IPS-18a (cell line): ENCODE measurements around the gene LGALS3BP.
"Not testable (repeated sequence)": the region's sequence is repeated elsewhere in the genome, so short reads cannot be mapped to it uniquely, and the experiment has no call there.

Source experiments
- H3K27ac ChIP-seq: one replicate; pipeline ENCODE4 v1.5.1; 2013; ENCODE audit warnings: low read length
- H3K27me3 ChIP-seq: one replicate; pipeline ENCODE4 v1.6.1; 2013; ENCODE audit warnings: mild to moderate bottlenecking, low read length; ENCODE audit not compliant: control insufficient read depth, insufficient read depth
- H3K36me3 ChIP-seq: one replicate; pipeline ENCODE4 v1.6.1; 2013; ENCODE audit warnings: low read depth, low read length; ENCODE audit not compliant: control insufficient read depth
- H3K4me1 ChIP-seq: one replicate; pipeline ENCODE4 v1.6.1; 2013; ENCODE audit warnings: low read depth, low read length; ENCODE audit not compliant: control insufficient read depth
- H3K4me3 ChIP-seq: one replicate; pipeline ENCODE4 v1.5.1; 2013; ENCODE audit warnings: low read length
- H3K9ac ChIP-seq: one replicate; pipeline ENCODE4 v1.6.1; 2013; ENCODE audit warnings: mild to moderate bottlenecking, low read length, moderate library complexity
- H3K9me3 ChIP-seq: one replicate; pipeline ENCODE4 v1.6.1; 2013; ENCODE audit warnings: low read depth, low read length; ENCODE audit not compliant: control insufficient read depth

LGALS3BP gene

DNA sequence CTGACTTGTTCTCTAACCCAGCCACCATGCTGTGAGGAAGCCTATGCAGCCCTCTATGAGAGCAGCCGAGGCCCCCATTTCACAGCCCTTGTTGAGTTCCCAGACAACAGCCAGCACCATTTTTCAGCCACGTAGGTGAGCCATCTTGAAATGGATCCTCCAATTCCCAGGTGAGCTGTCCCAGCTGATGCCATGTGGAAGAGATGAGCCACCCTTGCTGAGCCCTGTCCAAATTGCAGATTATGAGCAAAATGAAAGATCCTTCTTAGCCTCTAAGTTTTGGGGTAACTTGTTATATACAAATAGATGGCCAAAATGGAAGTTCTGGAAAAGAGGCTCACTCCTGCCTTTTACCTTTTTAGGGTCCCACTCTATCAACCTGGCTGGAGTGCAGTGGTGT, 28.9 kb downstream of the LGALS3BP start:
- Histone ChIP-seq H3K36me3 (no peaks in the 10 kb centered on the region), H3K4me1 (no peaks in the 10 kb centered on the region), H3K27ac (no peak overlapping the region), H3K27me3 (no peaks in the 10 kb centered on the region), H3K9me3 (no peaks in the 10 kb centered on the region), H3K9ac (no peak overlapping the region), H3K4me3 (no peak overlapping the region)

DNA sequence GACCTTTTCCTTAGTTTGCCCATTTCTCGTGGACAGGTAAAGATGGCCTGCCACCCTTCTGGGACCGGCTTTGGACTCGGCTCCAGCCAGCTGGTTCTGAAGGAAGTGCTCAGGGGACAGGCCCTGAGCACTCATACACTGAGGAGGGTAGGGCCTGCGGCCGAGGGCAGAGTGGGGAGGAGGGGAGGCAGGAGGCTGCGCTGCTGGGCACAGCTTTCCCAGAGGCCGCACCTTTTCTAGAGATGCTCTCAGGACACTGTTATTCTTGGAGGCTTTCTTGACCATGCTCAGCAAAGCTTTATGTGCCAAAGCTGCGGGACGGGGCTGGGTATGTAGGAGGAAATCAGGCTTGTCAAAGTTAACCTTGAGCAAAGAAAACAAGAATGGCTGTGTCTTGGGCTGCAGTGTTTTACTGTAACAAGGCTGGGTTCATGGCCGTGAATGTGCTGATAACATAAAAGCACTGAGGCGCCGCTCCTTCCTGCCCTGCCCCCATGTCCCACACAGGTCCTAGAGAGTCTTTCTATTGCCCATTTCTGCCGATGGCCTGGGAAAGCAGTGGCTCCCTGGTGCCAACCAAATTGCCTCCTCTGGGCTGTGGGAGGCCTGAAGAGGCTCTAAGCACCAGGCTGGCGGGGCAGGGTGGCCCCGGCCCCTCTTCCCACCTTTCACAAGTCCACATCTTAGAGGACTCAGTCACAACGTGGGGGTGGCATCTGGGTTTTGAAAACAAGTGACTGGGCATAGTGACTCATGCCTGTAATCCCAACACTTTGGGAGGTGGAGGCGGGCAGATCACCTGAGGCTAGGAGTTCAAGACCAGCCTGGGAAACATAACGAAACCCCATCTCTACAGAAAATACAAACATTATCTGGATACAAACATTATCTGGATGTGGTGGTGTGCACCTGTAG, 32.2 kb downstream of the LGALS3BP start:
- Histone ChIP-seq H3K4me1 (no peaks in the 10 kb centered on the region), H3K27ac (no peak overlapping the region), H3K9ac (no peak overlapping the region), H3K4me3 (no peak overlapping the region), H3K9me3 (no peaks in the 10 kb centered on the region), H3K27me3 (no peaks in the 10 kb centered on the region), H3K36me3 (no peaks in the 10 kb centered on the region)

DNA sequence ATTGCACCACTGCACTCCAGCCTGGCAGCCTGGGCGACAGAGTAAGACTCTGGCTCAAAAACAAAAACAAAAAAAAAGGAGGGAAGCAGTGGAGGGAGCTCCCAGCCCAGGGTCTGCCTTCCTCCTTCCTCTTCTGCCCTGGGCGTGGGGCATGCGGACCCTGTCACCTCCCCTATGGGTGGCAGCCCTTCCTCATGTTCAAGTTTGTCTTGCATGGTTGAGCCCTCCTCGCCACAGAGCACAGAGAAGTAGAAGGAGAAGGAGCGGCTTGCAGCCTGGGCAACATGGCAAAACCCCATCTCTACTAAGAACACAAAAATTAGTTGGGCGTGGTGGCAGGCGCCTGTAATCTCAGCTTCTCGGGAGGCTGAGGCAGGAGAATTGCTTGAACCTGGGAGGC, 33.1 kb downstream of the LGALS3BP start:
- no peak overlapping the region for H3K4me3 ChIP-seq
- no peak overlapping the region for H3K9ac ChIP-seq
- H3K9me3 ChIP-seq: no peaks in the 10 kb centered on the region
- H3K27ac ChIP-seq: no peak overlapping the region
- no peaks in the 10 kb centered on the region for H3K4me1 ChIP-seq
- no peaks in the 10 kb centered on the region for H3K27me3 ChIP-seq
- no peaks in the 10 kb centered on the region for H3K36me3 ChIP-seq

DNA sequence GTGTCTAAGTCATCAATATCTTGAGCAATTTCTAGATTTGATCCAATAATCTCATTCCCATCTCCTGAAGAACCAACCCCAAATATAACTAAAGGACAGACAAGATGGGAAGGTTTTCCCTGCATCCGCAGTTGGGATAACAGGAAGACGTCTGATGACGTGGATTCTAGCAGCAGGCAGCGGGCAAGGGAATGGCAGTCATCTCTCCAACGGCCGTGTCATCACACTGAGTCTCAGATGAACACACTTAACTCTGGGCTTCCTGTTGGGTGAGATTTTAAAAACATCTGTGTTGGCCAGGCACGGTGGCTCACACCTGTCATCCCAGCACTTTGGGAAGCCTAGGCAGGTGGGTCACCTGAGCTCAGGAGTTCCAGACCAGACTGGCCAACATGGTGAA, 33.6 kb downstream of the LGALS3BP start:
- Histone ChIP-seq H3K9ac (no peak overlapping the region), H3K27ac (no peak overlapping the region), H3K4me1 (no peaks in the 10 kb centered on the region)

DNA sequence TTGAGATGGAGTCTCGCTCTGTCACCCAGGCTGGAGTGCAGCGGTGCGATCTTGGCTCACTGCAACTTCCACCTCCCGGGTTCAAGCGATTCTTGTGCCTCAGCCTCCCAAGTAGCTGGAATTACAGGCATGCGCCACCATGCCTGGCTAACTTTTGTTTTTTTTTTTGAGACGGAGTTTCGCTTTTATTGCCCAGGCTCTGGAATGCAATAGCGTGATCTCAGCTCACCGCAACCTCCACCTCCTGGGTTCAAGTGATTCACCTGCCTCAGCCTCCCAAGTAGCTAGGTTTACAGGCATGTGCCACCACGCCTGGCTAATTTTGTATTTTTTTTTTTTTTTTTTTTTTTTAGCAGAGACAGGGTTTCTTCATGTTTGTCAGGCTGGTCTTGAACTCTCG, 34.3 kb downstream of the LGALS3BP start:
- not testable (repeated sequence) for H3K4me1 ChIP-seq, H3K4me3 ChIP-seq, H3K9me3 ChIP-seq, H3K9ac ChIP-seq, H3K27ac ChIP-seq, H3K27me3 ChIP-seq, H3K36me3 ChIP-seq

More for the DNA sequence above, 33.6 kb downstream of the LGALS3BP start:
- Histone ChIP-seq H3K27me3 (no peaks in the 10 kb centered on the region), H3K9me3 (no peaks in the 10 kb centered on the region), H3K4me3 (no peak overlapping the region), H3K36me3 (no peaks in the 10 kb centered on the region)

DNA sequence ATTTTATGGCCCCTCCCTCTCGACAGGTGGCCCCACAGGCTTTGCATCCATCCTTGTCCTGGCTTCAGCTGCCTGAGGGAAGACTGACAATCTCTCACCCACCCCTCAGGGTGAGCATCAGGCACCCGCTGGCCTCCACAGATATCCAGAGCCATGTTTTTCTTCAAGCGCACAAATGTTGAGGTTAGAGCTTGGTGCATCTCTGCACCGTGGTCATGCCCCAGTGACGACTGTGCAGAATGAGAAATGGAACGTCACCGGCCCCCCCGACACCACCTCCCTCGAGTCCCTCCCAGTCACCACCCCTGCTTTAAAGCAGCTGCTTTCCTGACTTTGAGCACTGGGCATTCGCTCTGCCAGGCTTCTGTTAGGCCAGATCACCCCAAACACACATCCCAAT, 34.8 kb downstream of the LGALS3BP start:
- H3K9ac ChIP-seq: no peak overlapping the region
- H3K27ac ChIP-seq: no peak overlapping the region
- H3K36me3 ChIP-seq: no peaks in the 10 kb centered on the region
- H3K4me3 ChIP-seq: no peak overlapping the region
- no peaks in the 10 kb centered on the region for H3K27me3 ChIP-seq
- no peaks in the 10 kb centered on the region for H3K4me1 ChIP-seq
- H3K9me3 ChIP-seq: no peaks in the 10 kb centered on the region

DNA sequence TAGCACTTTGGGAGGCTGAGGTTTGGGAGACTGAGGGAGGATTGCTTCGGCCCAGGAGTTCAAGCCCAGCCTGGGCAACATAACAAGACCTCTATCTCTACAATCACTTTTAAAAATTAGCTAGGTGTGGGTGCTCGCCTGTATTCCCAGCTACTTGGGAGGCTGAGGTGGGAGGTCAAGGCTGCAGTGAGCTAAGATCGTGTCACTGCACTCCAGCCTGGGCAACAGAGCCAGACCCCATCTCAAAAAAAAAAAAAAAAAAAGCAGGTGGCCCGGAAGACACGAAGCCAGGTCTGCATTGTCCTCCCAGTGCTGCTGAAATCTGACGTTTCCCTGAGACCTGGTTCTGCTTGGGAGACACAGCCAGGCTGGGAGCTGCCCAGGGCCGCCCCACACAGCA, 35.7 kb downstream of the LGALS3BP start:
- Histone ChIP-seq H3K9ac (no peak overlapping the region), H3K36me3 (no peaks in the 10 kb centered on the region), H3K4me3 (no peak overlapping the region), H3K4me1 (no peaks in the 10 kb centered on the region), H3K27ac (no peak overlapping the region), H3K9me3 (no peaks in the 10 kb centered on the region), H3K27me3 (no peaks in the 10 kb centered on the region)

DNA sequence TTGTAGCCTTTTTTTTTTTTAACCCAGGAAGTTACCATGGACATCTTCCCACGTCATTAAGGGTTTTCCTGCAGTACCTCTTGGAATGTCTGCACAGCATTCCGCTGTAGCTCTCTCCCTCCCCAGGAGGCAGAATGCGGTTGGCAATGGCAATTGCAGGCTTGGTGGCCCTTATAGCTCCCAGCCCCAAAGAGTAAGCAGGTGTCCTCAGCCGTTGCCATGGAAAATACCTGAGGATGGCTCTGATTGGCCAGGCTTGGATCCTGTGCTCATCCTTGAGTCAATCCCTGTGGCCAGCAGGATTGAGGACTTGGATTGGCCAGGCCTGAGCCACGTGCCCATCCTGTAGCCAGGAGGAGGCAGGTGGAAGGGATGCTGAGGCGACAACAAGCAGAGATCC, 39.0 kb downstream of the LGALS3BP start:
- Histone ChIP-seq H3K36me3 (no peaks in the 10 kb centered on the region), H3K4me3 (no peak overlapping the region), H3K27ac (no peak overlapping the region), H3K9me3 (no peaks in the 10 kb centered on the region), H3K4me1 (no peaks in the 10 kb centered on the region), H3K27me3 (no peaks in the 10 kb centered on the region), H3K9ac (no peak overlapping the region)

DNA sequence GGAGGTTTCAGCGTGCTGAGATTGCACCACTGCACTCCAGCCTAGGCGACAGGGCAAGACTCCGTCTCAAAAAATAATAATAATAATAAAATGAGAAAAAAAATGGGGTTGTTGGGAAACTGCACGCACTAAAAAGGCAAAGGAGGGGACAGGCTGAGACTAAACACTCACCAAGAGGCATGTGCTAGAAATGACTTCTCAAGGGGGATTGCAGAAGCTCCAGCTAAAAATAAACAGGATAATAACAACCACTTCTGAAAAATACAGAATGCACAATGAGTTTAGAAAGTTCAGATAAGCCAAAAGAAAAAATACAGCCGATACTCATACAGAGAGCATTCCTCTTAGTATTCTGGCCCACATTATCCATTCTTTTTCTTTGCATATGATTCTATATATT, 39.5 kb downstream of the LGALS3BP start:
- no peaks in the 10 kb centered on the region for H3K4me1 ChIP-seq
- H3K9me3 ChIP-seq: no peaks in the 10 kb centered on the region
- no peak overlapping the region for H3K9ac ChIP-seq
- H3K36me3 ChIP-seq: no peaks in the 10 kb centered on the region
- no peak overlapping the region for H3K27ac ChIP-seq
- no peaks in the 10 kb centered on the region for H3K27me3 ChIP-seq
- H3K4me3 ChIP-seq: no peak overlapping the region

DNA sequence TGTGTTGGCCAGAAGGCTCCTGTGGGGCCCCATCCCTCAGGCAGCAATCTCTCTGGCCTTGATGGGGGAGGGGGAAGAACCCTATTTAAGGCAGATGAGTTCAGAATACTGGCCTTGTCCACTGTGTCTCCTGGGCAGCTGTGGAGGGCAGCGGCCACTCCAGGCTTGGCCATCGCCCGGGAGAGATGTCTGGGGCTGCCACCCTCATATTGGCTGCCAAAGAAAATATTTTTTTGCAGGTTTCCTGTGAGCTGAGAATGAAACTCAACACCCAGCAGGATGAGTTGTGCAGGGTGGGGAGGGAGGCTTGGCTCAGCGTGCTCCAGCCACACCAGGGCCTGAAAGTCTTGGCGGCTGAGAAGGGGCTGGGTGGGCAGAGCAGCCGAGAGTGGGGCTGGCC, 40.1 kb downstream of the LGALS3BP start:
- Histone ChIP-seq H3K27ac (no peak overlapping the region), H3K4me3 (no peak overlapping the region), H3K4me1 (peaks cover under 1% of the 10 kb centered on the region), H3K36me3 (no peaks in the 10 kb centered on the region), H3K9me3 (no peaks in the 10 kb centered on the region), H3K9ac (no peak overlapping the region), H3K27me3 (no peaks in the 10 kb centered on the region)

DNA sequence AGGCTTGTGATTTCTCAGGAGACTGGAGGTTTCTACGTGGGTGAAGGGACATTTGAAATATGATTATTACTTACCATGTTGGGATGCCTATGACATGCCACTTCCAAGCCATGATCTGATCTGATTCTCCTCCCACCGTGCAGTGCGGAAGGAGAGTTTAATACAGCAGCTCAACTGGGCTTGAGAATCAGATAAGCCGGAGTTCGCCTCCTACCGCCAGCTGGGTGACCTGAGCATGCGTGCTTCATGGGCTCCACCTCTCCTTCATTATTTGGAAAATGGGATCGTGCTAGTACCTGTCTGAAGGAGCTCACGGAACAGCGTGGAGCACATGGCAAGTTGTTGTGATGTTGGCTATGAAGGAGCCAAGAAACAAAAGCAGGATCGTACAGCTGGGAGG, 42.2 kb downstream of the LGALS3BP start:
- Histone ChIP-seq H3K4me1 (peaks cover 10% of the 10 kb centered on the region), H3K36me3 (no peaks in the 10 kb centered on the region)

More for the DNA sequence above, 42.2 kb downstream of the LGALS3BP start:
- Histone ChIP-seq H3K27me3 (no peaks in the 10 kb centered on the region), H3K9me3 (no peaks in the 10 kb centered on the region), H3K27ac (no peak overlapping the region), H3K4me3 (no peak overlapping the region), H3K9ac (no peak overlapping the region)
